Activated T-cell treated with anti-CD3 and anti-CD28 coated beads, Interleukin-2, amount 50 U/mL, for 1 hour (primary cell): ENCODE results near the gene RIGI.
"Not testable (repeated sequence)": the region's sequence is repeated elsewhere in the genome, so short reads cannot be mapped to it uniquely, and the experiment has no call there.

Source experiments
- DNase-seq: peaks from one replicate; pipeline ENCODE4 v3.0.0-alpha.2; 2020

RIGI gene

GRCh38 chr9:32526041-32526706 is at the start of gene RIGI:
RIGI (minus strand) TSS chr9:32526196; CDS start chr9:32526166, 30 bp downstream.
- DNase-seq: peak; percentile 80

- no peak for DNase-seq
Measured at GRCh38 chr9:32574858-32575257, 48.9 kb upstream of the RIGI start.

GRCh38 chr9:32573821-32574220 is 47.8 kb upstream of the RIGI start:
- DNase-seq: no peak

- peak; percentile 96 for DNase-seq
Measured at GRCh38 chr9:32572900-32573523, 47.0 kb upstream of the RIGI start, which contains the start of gene NDUFB6. NDUFB6 (minus strand) TSS chr9:32573159; CDS start chr9:32573060, 99 bp downstream.

GRCh38 chr9:32571969-32572899 is 46.2 kb upstream of the RIGI start:
- DNase-seq: peak; percentile 65

DNA sequence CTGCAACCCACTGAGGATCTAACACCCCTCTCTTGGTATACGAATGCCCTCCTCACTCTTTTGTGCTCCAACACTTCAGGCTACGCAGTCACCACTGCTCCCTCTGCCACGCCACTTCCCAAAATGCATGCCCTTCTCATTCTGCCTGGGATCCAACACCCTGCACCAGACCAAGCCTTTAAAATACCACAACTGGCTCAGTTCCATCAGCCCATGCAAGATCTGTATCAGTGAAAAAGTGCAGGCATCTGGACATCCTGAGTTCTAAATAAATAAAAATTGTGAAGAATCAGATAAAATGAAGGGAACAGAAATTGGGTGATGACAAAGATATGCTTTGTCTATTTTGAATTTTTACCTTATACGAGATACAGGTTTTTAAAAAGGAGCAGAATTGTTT is 44.3 kb upstream of the RIGI start:
- no peak for DNase-seq

GRCh38 chr9:32566770-32567169 is 40.8 kb upstream of the RIGI start:
- no peak for DNase-seq

GRCh38 chr9:32565967-32566366 is 40.0 kb upstream of the RIGI start:
- no peak for DNase-seq

GRCh38 chr9:32558408-32558934 is 32.5 kb upstream of the RIGI start:
- no peak for DNase-seq

DNA sequence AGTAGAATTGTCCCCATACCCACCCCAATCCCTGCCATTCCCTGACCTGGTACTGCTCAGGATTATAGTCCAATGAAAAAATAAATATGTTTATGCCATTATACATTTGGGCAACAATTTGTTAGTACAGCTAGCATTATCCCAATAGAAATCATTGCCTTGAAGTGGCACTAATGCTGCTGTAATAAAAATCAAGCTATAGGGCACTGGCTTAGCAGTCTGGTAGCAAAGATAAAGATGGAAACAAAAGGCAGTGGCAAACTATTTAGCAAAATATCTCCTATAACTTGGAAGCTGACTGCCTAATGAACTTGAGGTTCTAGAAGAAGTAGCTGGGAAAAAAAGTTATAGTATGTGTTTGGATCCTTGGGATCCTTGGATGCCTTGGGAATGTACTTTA is 28.6 kb upstream of the RIGI start:
- DNase-seq: no peak

DNA sequence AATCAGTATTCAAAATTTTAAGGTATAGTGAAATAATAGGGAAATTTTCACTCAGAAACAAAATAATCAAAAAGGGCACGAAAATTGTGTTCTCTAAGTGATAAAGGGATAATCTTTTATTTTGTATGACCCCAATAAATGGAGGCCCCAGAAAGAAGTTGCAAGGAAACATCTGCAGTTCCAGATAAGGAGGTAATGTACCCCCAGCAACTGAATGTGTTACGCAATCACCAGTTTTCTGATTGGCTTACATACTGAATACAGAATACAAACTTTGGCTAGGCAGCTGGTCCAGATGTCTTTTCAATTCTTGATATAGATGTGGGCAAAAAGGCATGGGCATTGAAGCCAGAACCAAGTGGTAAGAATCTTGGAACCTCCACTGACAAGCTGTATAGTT is 28.1 kb upstream of the RIGI start:
- no peak for DNase-seq

- peak; percentile 91 for DNase-seq
Measured at GRCh38 chr9:32552172-32552872, 26.3 kb upstream of the RIGI start, which contains the start of the genes SMIM27 and TOPORS. SMIM27 (plus strand) TSS chr9:32552327; CDS start chr9:32552435, 108 bp downstream. TOPORS (minus strand) TSS chr9:32552586; CDS start chr9:32552436, 150 bp downstream.

GRCh38 chr9:32551276-32552051 is 25.5 kb upstream of the RIGI start:
- peak; percentile 58 for DNase-seq

GRCh38 chr9:32550562-32551275 is 24.7 kb upstream of the RIGI start:
- peak; percentile 95 for DNase-seq

DNA sequence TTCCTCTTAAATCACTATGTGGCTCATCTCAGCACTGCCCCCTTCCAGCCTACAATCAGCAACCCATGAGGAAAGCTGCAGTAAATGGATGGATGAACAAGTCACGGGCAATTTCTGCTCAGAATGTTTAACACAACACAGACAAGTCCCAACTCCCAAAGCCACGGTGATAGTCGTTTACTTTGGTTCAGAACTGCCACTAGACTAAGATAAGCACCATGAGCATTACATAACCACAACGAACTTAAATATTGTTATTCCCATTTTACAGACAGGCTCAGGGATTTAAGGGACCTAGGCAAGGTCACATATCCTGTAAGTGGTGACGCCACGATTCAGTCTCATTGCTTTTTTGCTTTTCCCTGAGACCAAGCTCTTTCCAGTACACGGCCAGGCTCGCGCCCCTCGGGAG is 24.2 kb upstream of the RIGI start:
- DNase-seq: no peak

GRCh38 chr9:32548213-32548612 is 22.2 kb upstream of the RIGI start:
- not testable (repeated sequence) for DNase-seq

- no peak for DNase-seq
Measured at GRCh38 chr9:32545884-32546283, 19.9 kb upstream of the RIGI start.

DNA sequence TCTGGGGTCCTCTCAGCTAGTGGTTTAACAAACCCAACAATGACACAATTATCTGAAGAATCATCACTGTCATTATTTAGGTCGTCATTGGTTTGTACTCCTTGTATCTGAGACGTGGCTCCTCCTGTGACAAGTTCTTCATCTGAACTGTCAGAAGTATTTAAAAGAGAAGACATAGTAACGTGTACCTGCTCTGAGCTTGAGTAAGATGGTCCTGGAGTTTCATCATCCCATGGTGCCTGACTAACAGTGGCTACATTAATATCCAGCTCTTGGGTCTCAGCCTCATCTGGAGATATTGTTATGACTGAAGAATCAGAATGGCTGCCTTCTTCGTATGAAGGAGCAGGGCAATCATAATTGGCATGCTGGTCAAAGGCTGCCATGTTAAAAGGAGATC is 17.1 kb upstream of the RIGI start:
- no peak for DNase-seq

DNA sequence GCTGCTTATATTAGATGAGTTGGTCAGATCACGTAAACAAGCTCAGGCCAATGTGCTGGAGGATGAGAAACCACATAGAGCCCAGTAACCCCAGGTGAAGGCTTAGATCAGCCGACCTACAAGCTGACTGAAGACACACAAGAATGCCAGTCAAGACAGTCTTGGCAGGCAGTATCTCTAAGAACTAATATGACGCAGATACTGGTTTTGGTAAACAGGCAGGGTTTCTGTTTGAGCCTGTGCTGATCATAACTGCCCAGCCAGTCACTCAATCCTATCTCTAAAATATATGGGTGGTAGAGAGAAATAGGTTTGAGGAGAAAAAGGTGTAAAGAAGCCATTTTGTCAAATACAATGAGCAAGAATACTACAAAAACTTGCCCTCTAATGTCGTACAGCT is 7.8 kb upstream of the RIGI start:
- no peak for DNase-seq

DNA sequence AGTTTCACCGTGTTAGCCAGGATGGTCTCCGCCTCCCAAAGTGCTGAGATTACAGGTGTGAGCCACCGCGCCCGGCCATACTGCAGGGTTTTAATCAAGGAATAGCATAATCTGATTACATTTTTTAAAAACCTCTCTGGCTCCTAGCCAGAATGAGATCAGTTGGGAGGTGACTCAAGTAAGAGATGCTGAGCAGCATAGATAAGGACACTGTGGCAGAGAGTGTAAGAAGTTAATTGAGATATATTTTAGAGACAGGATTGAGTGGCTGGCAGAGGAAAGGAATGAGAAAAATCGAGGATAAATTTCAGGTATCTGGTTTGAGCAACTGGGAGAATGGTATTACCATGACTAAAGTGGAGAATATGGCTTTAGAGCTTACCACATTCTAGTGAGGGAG is 7.3 kb upstream of the RIGI start:
- DNase-seq: no peak

DNA sequence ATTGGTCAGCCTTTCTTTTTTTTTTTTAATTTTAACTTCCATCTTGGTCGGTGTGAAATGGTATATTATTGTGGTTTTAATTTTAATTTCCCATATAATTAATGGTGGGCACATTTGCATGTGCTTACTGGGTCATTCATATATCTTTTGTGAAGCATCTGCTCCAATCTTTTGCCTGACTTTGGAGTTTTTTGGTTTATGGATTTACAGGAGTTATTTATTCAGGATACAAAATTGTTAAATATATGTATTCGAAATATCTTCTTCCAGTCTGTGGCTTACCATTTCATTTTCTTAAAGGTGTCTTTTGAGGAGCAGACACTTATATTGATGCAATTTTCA is 682 bp upstream of the RIGI start:
- DNase-seq: no peak
